ENCODE data around the gene INCA1.

INCA1 gene

GRCh38 chr17:5014357-5014756 lies 17.0 kb upstream of the INCA1 start:
- no peak for DNase-seq

GRCh38 chr17:5011928-5012327 lies 14.6 kb upstream of the INCA1 start:
- no peak for DNase-seq

GRCh38 chr17:5003214-5003867 lies 6.0 kb upstream of the INCA1 start:
- no peak for DNase-seq

- no peak for DNase-seq
These were observed 4.9 kb upstream of the INCA1 start for GRCh38 chr17:5002121-5002788.

- DNase-seq, result peak in 3 of 58 donors; percentile 12 to 18 (median 13)
These were observed 2.9 kb upstream of the INCA1 start for GRCh38 chr17:5000237-5000639.

GRCh38 chr17:4999430-5000093 lies 2.2 kb upstream of the INCA1 start:
- no peak for DNase-seq

GRCh38 chr17:4998732-4999429 lies 1.6 kb upstream of the INCA1 start:
- no peak for DNase-seq

- peak in 12 of 58 donors; percentile 34 to 65 (median 54) for DNase-seq
These were observed 857 bp upstream of the INCA1 start for GRCh38 chr17:4998027-4998731.

- DNase-seq, result no peak
These were observed 3.2 kb downstream of the INCA1 start for GRCh38 chr17:4994081-4994595.

- peak in 5 of 58 donors; percentile 41 to 80 (median 53) for DNase-seq
These were observed 9.4 kb downstream of the INCA1 start for GRCh38 chr17:4987767-4988567.

- peak in 57 of 58 donors; percentile 36 to 92 (median 79) for DNase-seq
These were observed 10.2 kb downstream of the INCA1 start, which contains the start of gene CAMTA2 for GRCh38 chr17:4986951-4987766. TSS of gene CAMTA2 (minus strand) at chr17:4987675. CDS start at chr17:4986222, 1,453 bp downstream.

- peak in 2 of 58 donors; percentile 14 to 30 for DNase-seq
These were observed 10.9 kb downstream of the INCA1 start for GRCh38 chr17:4986403-4986802.

GRCh38 chr17:4982305-4982704 lies 15.0 kb downstream of the INCA1 start:
- no peak for DNase-seq

GRCh38 chr17:4980644-4981216 lies 16.6 kb downstream of the INCA1 start:
- DNase-seq, result peak in 2 of 58 donors; percentile 12 to 32

GRCh38 chr17:4978726-4979125 lies 18.6 kb downstream of the INCA1 start:
- no peak for DNase-seq

GRCh38 chr17:4974115-4974670 lies 23.1 kb downstream of the INCA1 start:
- DNase-seq, result peak in 2 of 58 donors; percentile 11 to 12

GRCh38 chr17:4973256-4974114 lies 23.8 kb downstream of the INCA1 start:
- no peak for DNase-seq
